ENCODE measurements around the gene SLC4A5.

- TF ChIP-seq, protein P1, sequence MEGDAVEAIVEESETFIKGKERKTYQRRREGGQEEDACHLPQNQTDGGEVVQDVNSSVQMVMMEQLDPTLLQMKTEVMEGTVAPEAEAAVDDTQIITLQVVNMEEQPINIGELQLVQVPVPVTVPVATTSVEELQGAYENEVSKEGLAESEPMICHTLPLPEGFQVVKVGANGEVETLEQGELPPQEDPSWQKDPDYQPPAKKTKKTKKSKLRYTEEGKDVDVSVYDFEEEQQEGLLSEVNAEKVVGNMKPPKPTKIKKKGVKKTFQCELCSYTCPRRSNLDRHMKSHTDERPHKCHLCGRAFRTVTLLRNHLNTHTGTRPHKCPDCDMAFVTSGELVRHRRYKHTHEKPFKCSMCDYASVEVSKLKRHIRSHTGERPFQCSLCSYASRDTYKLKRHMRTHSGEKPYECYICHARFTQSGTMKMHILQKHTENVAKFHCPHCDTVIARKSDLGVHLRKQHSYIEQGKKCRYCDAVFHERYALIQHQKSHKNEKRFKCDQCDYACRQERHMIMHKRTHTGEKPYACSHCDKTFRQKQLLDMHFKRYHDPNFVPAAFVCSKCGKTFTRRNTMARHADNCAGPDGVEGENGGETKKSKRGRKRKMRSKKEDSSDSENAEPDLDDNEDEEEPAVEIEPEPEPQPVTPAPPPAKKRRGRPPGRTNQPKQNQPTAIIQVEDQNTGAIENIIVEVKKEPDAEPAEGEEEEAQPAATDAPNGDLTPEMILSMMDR (IDR thresholded peaks at IDR 0.05), result no peak
- TF ChIP-seq POLR2A (IDR thresholded peaks at IDR 0.05) (no peak), EP300 (IDR thresholded peaks at IDR 0.05) (no peak), POLR2AphosphoS5 (IDR thresholded peaks at IDR 0.05) (no peak)
Observed at GRCh38 chr2:74357627-74358026, 14.4 kb upstream of the SLC4A5 start.
